HepG2 (cell line): ENCODE measurements around the gene CLEC2B. TPM values are rescaled to one million over a fixed set of nuclear protein-coding genes. Genes with fewer than 3 reads are reported as not detected.
A peak's percentile ranks its signal among the peaks of the same experiment; 100 is the strongest.

Experiments used
- ATAC-seq: fragments of 200-7000 bp; cut with Tn5 transposase; 3 replicates; pipeline ENCODE4 v1.9.1; 2020; ENCODE audit warnings: mild to moderate bottlenecking, moderate library complexity
- BruUV-seq: library from RNA; stranded (reverse); fragments of 400-500 nt; replicated peaks from 2 replicates; lab custom pipeline; 2021; lab: Mats Ljungman, UMichigan
- CTCF ChIA-PET: fragments of 300-600 bp; formaldehyde crosslinking; extraction: SDS; loops from one replicate; lab custom pipeline; 2021; ENCODE audit warnings: low total read pairs, inconsistent platforms, low intra/inter-chr PET ratio; lab: Yijun Ruan, JAX
- POLR2A ChIA-PET: fragments of 350-600 bp; sonication (Branson Sonifier 250); formaldehyde crosslinking; loops from one replicate; lab custom pipeline; 2020; ENCODE audit warnings: antibody characterized with exemption, inconsistent platforms; lab: Yijun Ruan, JAX
- DNase-seq: peaks from one replicate; pipeline ENCODE4 v3.0.0-alpha.2; 2015; ENCODE audit warnings: low spot score
- FAIRE-seq: peaks from 3 replicates; lab custom pipeline; 2011; peaks lifted over from hg19 to GRCh38; lab: Jason Lieb, UNC
- H2AFZ ChIP-seq: one replicate; pipeline ENCODE4 v1.6.1; 2011; ENCODE audit warnings: low read length, inconsistent platforms
- H3K27ac ChIP-seq: fragments of 300-600 bp; 3 replicates; pipeline ENCODE4 v1.8.0; 2011; ENCODE audit warnings: mixed run types, mild to moderate bottlenecking, mixed read lengths, low read length, inconsistent platforms; ENCODE audit not compliant: insufficient read depth; ENCODE audit errors: extremely low read length
- H3K27me3 ChIP-seq, 2 experiments: fragments of 200-600 bp in 1 of 2; 2 replicates in 1 of 2; 3 replicates in 1 of 2; pipeline versions ENCODE4 v1.6.0 to v1.8.0; 2011; ENCODE audit warnings: low read length in 2 of 2, mild to moderate bottlenecking in 2 of 2, moderate library complexity in 2 of 2, inconsistent platforms in 1 of 2; ENCODE audit not compliant: insufficient read depth in 2 of 2, control insufficient read depth in 1 of 2
- H3K36me3 ChIP-seq, 2 experiments: fragments of 200-600 bp in 1 of 2; replicated peaks in 1 of 2; 2 replicates in 1 of 2; 3 replicates in 1 of 2; pipeline versions ENCODE4 v1.5.1 to v1.8.0; 2011; ENCODE audit warnings: low read length in 2 of 2, inconsistent platforms in 1 of 2; ENCODE audit not compliant: insufficient read depth in 2 of 2, control insufficient read depth in 1 of 2
- H3K4me1 ChIP-seq: 2 replicates; pipeline ENCODE4 v1.5.1; 2012; ENCODE audit warnings: low read length, inconsistent platforms; ENCODE audit not compliant: insufficient read depth
- H3K4me2 ChIP-seq: 2 replicates; pipeline ENCODE4 v1.6.0; 2011; ENCODE audit warnings: low read depth, low read length, inconsistent platforms
- H3K4me3 ChIP-seq, 3 experiments: fragments of 200-600 bp in 1 of 3; sonication (generic), shearing (Covaris generic) in 1 of 3; replicated peaks in 1 of 3; 2 replicates each; pipeline ENCODE4 v1.5.1; 2011 to 2016; ENCODE audit warnings: low read length in 3 of 3, inconsistent platforms in 2 of 3, low read depth in 2 of 3, mild to moderate bottlenecking in 2 of 3, control low read depth in 1 of 3, mixed read lengths in 1 of 3; ENCODE audit not compliant: insufficient read depth in 1 of 3
- H3K79me2 ChIP-seq: one replicate; pipeline ENCODE4 v1.6.1; 2011; ENCODE audit warnings: low read length, inconsistent platforms; ENCODE audit not compliant: insufficient read depth
- H3K9ac ChIP-seq: 2 replicates; pipeline ENCODE4 v1.6.0; 2011; ENCODE audit warnings: mild to moderate bottlenecking, low read depth, low read length, inconsistent platforms; ENCODE audit not compliant: insufficient read depth
- H3K9me3 ChIP-seq: 2 replicates; pipeline ENCODE4 v1.5.1; 2012; ENCODE audit warnings: mild to moderate bottlenecking, low read length
- H4K20me1 ChIP-seq: 2 replicates; pipeline ENCODE4 v1.6.0; 2011; ENCODE audit warnings: inconsistent platforms, mild to moderate bottlenecking, low read length, moderate library complexity; ENCODE audit not compliant: insufficient read depth
- ARID2 ChIP-seq: sonication (generic); formaldehyde crosslinking; IDR thresholded peaks from 2 replicates; pipeline ENCODE4 v1.8.1; 2022; ENCODE audit warnings: mild to moderate bottlenecking, missing genetic modification reagents, borderline replicate concordance
- ARNT ChIP-seq: fragments of 450-650 bp; IDR thresholded peaks from 2 replicates; pipeline ENCODE4 v1.6.1; 2017
- ATAD3A ChIP-seq: sonication (generic); formaldehyde crosslinking; IDR thresholded peaks from 2 replicates; pipeline ENCODE4 v1.4.0; 2020; ENCODE audit warnings: missing genetic modification reagents
- CBFB ChIP-seq: sonication (generic); formaldehyde crosslinking; IDR thresholded peaks from 2 replicates; pipeline ENCODE4 v1.4.0; 2020; ENCODE audit warnings: missing genetic modification reagents
- PAF1 ChIP-seq: IDR thresholded peaks from 2 replicates; pipeline ENCODE4 v1.6.1; 2016; ENCODE audit warnings: missing genetic modification reagents, missing compliant biosample characterization
- POLR2AphosphoS5 ChIP-seq: IDR thresholded peaks from 2 replicates; pipeline ENCODE4 v1.6.1; 2012; ENCODE audit warnings: low read depth, low read length
- PTBP1 ChIP-seq: fragments of 200-400 bp; formaldehyde crosslinking; IDR thresholded peaks from 2 replicates; pipeline ENCODE4 v1.6.1; 2018; ENCODE audit warnings: low read length, low read depth; ENCODE audit not compliant: poor library complexity, severe bottlenecking
- SUZ12 ChIP-seq: fragments of 150-350 bp; IDR thresholded peaks from 2 replicates; pipeline ENCODE4 v1.6.1; 2014; ENCODE audit warnings: low read depth, low read length
- ZFP36L2 ChIP-seq: sonication (generic); formaldehyde crosslinking; IDR thresholded peaks from 2 replicates; pipeline ENCODE4 v1.4.0; 2020; ENCODE audit warnings: missing genetic modification reagents
- ZNF484 ChIP-seq: sonication (generic); formaldehyde crosslinking; IDR thresholded peaks from 2 replicates; pipeline ENCODE4 v1.5.1; 2020; ENCODE audit warnings: mild to moderate bottlenecking, low read depth, missing genetic modification reagents, borderline replicate concordance
- WGBS: methylation state at CpG from one replicate; pipeline ENCODE4 v1.1.6; 2017; ENCODE audit warnings: low lambda C conversion rate; 5-methylcytosine and 5-hydroxymethylcytosine counted together
- in situ Hi-C: cut with HindIII; loops from 2 replicates; pipeline ENCODE4 v1.10.0; 2017; ENCODE audit warnings: low pct_unique_long_range_greater_than_20kb; ENCODE audit not compliant: extremely low pct_ligation_motif_present
- intact Hi-C: fragments of 100-400 bp; cut with micrococcal nuclease; formaldehyde crosslinking; loops from one replicate; pipeline ENCODE4 v1.10.0; 2022; ENCODE audit not compliant: unreplicated experiment
- polyA plus RNA-seq, 8 experiments: library from polyadenylated mRNA; depleted of rRNA in 3 of 8; stranded (reverse) in 7 of 8; unstranded in 1 of 8; fragments of >200 nt; fragmentation: Illumina TruSeq in 4 of 8; extraction: Trizol in 4 of 8; gene quantifications; 2 replicates each; pipeline versions ENCODE4 v1.2.1 to v1.2.3, GENCODE V29; 2011 to 2016; ENCODE audit warnings: low read depth in 4 of 8, missing spikeins in 1 of 8, mixed read lengths in 1 of 8; ENCODE audit not compliant: insufficient read depth in 1 of 8
- total RNA-seq, 5 experiments: library from RNA; depleted of rRNA; stranded (reverse); fragments of >200 nt; fragmentation: Illumina TruSeq; extraction: Trizol; gene quantifications; 2 replicates each; pipeline ENCODE4 v1.2.3, GENCODE V29; 2016; ENCODE audit warnings: low read depth in 1 of 5
- TF ChIP-seq, protein P1 (sequence below): IDR thresholded peaks from 2 replicates; pipeline ENCODE4 v1.4.0; 2020; ENCODE audit warnings: mild to moderate bottlenecking, missing genetic modification reagents
- TF ChIP-seq, protein P2 (sequence below), 2 experiments: sonication (generic) in 1 of 2; formaldehyde crosslinking in 1 of 2; IDR thresholded peaks; 2 replicates each; pipeline versions ENCODE4 v1.5.1 to v1.6.1; 2011 to 2020; ENCODE audit warnings: borderline replicate concordance in 1 of 2, low read depth in 1 of 2, low read length in 1 of 2, mild to moderate bottlenecking in 1 of 2, missing genetic modification reagents in 1 of 2, moderate library complexity in 1 of 2
- TF ChIP-seq, protein P3 (sequence below): sonication (generic); formaldehyde crosslinking; IDR thresholded peaks from 2 replicates; pipeline ENCODE4 v1.9.0; 2022; ENCODE audit warnings: missing genetic modification reagents, mild to moderate bottlenecking, borderline replicate concordance

The CLEC2B gene
- total and polyA plus RNA-seq, 2 of the 13 experiments (the other 11 are each of a cell fraction or from before 2014, with no cell fraction given) = not detected

DNA sequence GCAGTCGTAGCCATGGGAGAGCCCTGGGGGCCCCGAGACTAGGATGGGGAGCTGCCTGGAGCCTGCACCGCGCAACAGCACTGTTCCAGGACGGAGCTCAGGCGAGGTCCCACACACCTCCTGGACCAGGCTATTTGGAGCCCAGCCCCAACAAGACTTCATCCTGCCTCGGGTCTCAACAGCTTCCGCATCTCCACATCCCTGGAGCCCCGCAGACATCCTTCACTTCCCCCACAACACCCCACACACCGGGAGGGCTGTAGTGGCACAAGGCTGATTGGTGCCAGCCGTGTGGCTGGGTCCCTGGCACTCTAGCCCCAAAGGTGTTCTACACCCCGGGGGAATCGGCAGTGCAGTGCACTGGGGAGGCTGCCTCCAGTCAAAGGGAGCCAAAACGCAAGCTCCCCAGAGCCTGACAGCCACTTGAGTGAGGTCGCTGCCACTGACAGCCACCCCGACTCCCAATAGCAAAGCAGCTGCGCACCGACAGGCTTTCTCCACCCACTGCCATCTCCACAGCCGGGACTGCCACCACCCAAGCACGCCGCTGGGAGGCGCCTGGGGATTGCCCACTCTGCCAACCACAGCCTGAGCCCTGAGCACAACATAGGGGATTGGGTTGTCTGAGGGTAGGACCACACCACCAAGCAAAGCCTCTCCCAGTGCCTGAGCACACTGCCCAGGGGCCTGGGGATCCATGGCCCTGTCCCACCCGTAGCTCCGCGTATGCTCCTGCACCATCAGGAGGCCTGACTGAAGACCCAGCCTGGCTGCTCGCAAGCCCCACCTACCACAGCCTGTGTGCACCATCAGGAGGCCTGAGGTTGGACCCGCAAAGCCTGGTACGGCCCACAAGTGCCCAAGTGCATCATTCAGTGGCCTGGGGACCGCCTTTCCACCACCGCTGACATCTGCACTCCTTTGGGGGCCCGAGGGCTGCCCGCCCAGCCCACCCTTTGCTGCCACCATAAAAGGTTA, 55.0 kb downstream of the CLEC2B start:
- Histone ChIP-seq H2AFZ (no peak overlapping the region), H3K27me3 (peaks cover 2 to 37% of the 10 kb centered on the region in 2 experiments; a peak in 3 of 5 replicates), H3K79me2 (no peaks in the 10 kb centered on the region), H3K4me3 (no peak overlapping the region; a peak in 1 of 6 replicates), H4K20me1 (no peaks in the 10 kb centered on the region), H3K9me3 (no peaks in the 10 kb centered on the region), H3K9ac (no peak overlapping the region), H3K4me1 (no peaks in the 10 kb centered on the region), H3K27ac (no peak overlapping the region), H3K4me2 (no peak overlapping the region), H3K36me3 (no peaks in the 10 kb centered on the region)
- intact Hi-C loops (loop anchor here (5.0 kb wide), 1 partner anchor 328 kb away; no protein-coding TSS in a partner anchor), in situ Hi-C loops (no loop called here)
- DNase-seq (peak; percentile 9), FAIRE-seq (no peak), ATAC-seq (peak; percentile 100)
- no TSS peak for BruUV-seq
- ChIA-PET CTCF (interaction anchor here (1.4 to 2.5 kb wide), 2 partner anchors 112 to 326 kb away, joined by 8 to 11 read pairs; no protein-coding TSS in a partner anchor), POLR2A (no interaction called here)
- 31% methylated on average over 8 of the region's 32 CpGs for WGBS
- TF ChIP-seq, protein P1, sequence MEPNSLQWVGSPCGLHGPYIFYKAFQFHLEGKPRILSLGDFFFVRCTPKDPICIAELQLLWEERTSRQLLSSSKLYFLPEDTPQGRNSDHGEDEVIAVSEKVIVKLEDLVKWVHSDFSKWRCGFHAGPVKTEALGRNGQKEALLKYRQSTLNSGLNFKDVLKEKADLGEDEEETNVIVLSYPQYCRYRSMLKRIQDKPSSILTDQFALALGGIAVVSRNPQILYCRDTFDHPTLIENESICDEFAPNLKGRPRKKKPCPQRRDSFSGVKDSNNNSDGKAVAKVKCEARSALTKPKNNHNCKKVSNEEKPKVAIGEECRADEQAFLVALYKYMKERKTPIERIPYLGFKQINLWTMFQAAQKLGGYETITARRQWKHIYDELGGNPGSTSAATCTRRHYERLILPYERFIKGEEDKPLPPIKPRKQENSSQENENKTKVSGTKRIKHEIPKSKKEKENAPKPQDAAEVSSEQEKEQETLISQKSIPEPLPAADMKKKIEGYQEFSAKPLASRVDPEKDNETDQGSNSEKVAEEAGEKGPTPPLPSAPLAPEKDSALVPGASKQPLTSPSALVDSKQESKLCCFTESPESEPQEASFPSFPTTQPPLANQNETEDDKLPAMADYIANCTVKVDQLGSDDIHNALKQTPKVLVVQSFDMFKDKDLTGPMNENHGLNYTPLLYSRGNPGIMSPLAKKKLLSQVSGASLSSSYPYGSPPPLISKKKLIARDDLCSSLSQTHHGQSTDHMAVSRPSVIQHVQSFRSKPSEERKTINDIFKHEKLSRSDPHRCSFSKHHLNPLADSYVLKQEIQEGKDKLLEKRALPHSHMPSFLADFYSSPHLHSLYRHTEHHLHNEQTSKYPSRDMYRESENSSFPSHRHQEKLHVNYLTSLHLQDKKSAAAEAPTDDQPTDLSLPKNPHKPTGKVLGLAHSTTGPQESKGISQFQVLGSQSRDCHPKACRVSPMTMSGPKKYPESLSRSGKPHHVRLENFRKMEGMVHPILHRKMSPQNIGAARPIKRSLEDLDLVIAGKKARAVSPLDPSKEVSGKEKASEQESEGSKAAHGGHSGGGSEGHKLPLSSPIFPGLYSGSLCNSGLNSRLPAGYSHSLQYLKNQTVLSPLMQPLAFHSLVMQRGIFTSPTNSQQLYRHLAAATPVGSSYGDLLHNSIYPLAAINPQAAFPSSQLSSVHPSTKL = no peak
- TF ChIP-seq, protein P2, sequence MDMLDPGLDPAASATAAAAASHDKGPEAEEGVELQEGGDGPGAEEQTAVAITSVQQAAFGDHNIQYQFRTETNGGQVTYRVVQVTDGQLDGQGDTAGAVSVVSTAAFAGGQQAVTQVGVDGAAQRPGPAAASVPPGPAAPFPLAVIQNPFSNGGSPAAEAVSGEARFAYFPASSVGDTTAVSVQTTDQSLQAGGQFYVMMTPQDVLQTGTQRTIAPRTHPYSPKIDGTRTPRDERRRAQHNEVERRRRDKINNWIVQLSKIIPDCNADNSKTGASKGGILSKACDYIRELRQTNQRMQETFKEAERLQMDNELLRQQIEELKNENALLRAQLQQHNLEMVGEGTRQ (IDR thresholded peaks at IDR 0.05; ENCODE audit: low read depth, low read length) = no peak
- TF ChIP-seq, protein P2 (CRISPR knock-in tag; IDR thresholded peaks at IDR 0.05; ENCODE audit: borderline replicate concordance) = no peak
- TF ChIP-seq ARID2 (CRISPR knock-in tag) (no peak), ZNF484 (no peak), ARNT (no peak), PAF1 (CRISPR knock-in tag) (no peak), CBFB (CRISPR knock-in tag) (no peak), ZFP36L2 (CRISPR knock-in tag) (no peak), SUZ12 (no peak), POLR2AphosphoS5 (no peak), ATAD3A (CRISPR knock-in tag) (no peak), PTBP1 (no peak)
- TF ChIP-seq, protein P3, sequence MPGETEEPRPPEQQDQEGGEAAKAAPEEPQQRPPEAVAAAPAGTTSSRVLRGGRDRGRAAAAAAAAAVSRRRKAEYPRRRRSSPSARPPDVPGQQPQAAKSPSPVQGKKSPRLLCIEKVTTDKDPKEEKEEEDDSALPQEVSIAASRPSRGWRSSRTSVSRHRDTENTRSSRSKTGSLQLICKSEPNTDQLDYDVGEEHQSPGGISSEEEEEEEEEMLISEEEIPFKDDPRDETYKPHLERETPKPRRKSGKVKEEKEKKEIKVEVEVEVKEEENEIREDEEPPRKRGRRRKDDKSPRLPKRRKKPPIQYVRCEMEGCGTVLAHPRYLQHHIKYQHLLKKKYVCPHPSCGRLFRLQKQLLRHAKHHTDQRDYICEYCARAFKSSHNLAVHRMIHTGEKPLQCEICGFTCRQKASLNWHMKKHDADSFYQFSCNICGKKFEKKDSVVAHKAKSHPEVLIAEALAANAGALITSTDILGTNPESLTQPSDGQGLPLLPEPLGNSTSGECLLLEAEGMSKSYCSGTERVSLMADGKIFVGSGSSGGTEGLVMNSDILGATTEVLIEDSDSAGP (CRISPR knock-in tag) = peak; percentile 46; the same call in 1 of the 2 replicates
